ENCODE results near the gene NXPE4.

DNA sequence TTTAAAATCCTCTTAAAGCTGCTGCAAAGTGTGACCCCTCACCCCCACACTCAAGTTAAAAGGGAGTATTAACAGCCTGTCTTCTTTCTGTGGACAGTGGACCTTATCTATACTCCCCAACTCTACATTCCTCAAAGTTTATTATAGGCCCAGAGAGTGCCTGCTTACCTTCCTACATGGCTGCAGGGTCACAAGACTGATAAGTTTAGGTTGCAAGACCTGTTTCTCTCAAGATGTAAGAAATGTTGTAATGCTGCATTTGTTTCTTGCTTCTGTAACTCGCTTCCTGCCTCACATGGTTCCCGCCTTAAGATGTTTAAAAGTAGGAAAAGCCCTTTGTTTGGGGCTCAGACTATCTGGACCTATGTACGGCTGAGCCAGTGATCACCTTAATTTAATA is 25.8 kb downstream of the NXPE4 start:
- no peak for TF ChIP-seq GATA2 (CRISPR knock-in tag; IDR thresholded peaks at IDR 0.05)
- TF ChIP-seq, protein P1, sequence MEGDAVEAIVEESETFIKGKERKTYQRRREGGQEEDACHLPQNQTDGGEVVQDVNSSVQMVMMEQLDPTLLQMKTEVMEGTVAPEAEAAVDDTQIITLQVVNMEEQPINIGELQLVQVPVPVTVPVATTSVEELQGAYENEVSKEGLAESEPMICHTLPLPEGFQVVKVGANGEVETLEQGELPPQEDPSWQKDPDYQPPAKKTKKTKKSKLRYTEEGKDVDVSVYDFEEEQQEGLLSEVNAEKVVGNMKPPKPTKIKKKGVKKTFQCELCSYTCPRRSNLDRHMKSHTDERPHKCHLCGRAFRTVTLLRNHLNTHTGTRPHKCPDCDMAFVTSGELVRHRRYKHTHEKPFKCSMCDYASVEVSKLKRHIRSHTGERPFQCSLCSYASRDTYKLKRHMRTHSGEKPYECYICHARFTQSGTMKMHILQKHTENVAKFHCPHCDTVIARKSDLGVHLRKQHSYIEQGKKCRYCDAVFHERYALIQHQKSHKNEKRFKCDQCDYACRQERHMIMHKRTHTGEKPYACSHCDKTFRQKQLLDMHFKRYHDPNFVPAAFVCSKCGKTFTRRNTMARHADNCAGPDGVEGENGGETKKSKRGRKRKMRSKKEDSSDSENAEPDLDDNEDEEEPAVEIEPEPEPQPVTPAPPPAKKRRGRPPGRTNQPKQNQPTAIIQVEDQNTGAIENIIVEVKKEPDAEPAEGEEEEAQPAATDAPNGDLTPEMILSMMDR (IDR thresholded peaks at IDR 0.05), result no peak

Measured in SK-N-SH (cell line).